Astrocyte (in vitro differentiated cells and primary cell): ENCODE results near the gene OTUD5.

Experiments
- CTCF ChIP-seq: IDR thresholded peaks from 2 replicates; pipeline ENCODE4 v1.5.1; 2011; ENCODE audit warnings: low read depth, mild to moderate bottlenecking, inconsistent platforms, low read length, moderate library complexity; ENCODE audit not compliant: insufficient read depth
- EZH2 ChIP-seq: IDR thresholded peaks from 2 replicates; pipeline ENCODE4 v1.6.1; 2012; ENCODE audit warnings: mild to moderate bottlenecking, low read length, inconsistent platforms; ENCODE audit not compliant: insufficient read depth

- no peak for TF ChIP-seq CTCF
- no peak for TF ChIP-seq EZH2
Measured at GRCh38 chrX:48974033-48974432, 16.6 kb upstream of the OTUD5 start.
